ENCODE measurements around the gene EIPR1.

GRCh38 chr2:3390041-3390440 lies 12.4 kb upstream of the EIPR1 start:
- TF ChIP-seq SREBF2 (IDR thresholded peaks at IDR 0.05) (no peak), CTCF (IDR thresholded peaks at IDR 0.05) (no peak), CHD4 (IDR thresholded peaks at IDR 0.05; ENCODE audit: borderline replicate concordance) (no peak), REST (IDR thresholded peaks at IDR 0.05) (no peak), RAD21 (conservative IDR thresholded peaks at IDR 0.05 in 1 of 2, IDR thresholded peaks at IDR 0.05 in 1 of 2) (no peak), MAX (IDR thresholded peaks at IDR 0.05) (no peak), POLR2A (IDR thresholded peaks at IDR 0.05; ENCODE audit: low read length) (no peak), SMC3 (IDR thresholded peaks at IDR 0.05) (no peak), POLR2AphosphoS2 (conservative IDR thresholded peaks at IDR 0.05; ENCODE audit: low read length) (no peak)
